ENCODE measurements around the gene RTN1.

DNA sequence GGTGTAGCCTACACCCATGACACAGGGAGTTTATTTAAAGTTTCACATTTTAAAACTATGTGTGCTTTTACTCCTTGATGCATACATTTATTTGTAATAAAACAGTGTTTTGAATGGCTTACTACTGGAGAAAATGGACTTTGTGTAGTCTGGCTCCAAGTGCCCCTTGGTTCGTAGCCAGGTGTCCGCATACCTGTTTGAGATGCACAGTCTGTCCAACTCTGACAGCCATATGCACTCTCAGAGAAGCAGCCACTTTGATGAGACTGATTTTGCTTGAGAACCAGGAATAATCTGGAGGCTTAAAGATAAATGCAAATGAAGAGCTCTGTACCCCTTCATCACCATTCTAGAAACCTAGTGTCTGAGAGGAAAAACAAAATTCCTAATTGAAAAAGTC, 24.0 kb downstream of the RTN1 start:
- TF ChIP-seq CTCF (IDR thresholded peaks at IDR 0.05; ENCODE audit: low read length) (no peak), EZH2 (IDR thresholded peaks at IDR 0.05; ENCODE audit: borderline replicate concordance, low read length) (no peak)

All from OCI-LY1 (cell line).